Neutrophil (primary cell): ENCODE measurements around the gene ASIC2.

ENCODE experiments used
- H3K27ac ChIP-seq: fragments of 200-600 bp; sonication (generic); 2 replicates; pipeline ENCODE4 v1.5.1; 2016; ENCODE audit warnings: mild to moderate bottlenecking, moderate library complexity
- H3K27me3 ChIP-seq: fragments of 200-600 bp; sonication (generic); 2 replicates; pipeline ENCODE4 v1.6.0; 2016; ENCODE audit warnings: mild to moderate bottlenecking
- H3K36me3 ChIP-seq: fragments of 200-600 bp; sonication (generic); 2 replicates; pipeline ENCODE4 v1.5.1; 2017
- H3K4me1 ChIP-seq, 2 experiments: fragments of 200-600 bp in 1 of 2; sonication (generic) in 1 of 2; 1 replicate in 1 of 2; 2 replicates in 1 of 2; pipeline versions ENCODE4 v1.5.1 to v1.6.1; 2013 to 2016; ENCODE audit warnings: low read depth in 1 of 2, low read length in 1 of 2, mild to moderate bottlenecking in 1 of 2, moderate library complexity in 1 of 2; ENCODE audit not compliant: control insufficient read depth in 1 of 2, insufficient read depth in 1 of 2
- H3K4me3 ChIP-seq, 2 experiments: fragments of 200-600 bp in 1 of 2; sonication (generic) in 1 of 2; 1 replicate in 1 of 2; 2 replicates in 1 of 2; pipeline ENCODE4 v1.5.1; 2013 to 2016; ENCODE audit warnings: low read depth in 1 of 2, low read length in 1 of 2, mild to moderate bottlenecking in 1 of 2, moderate library complexity in 1 of 2
- H3K9me3 ChIP-seq: fragments of 200-600 bp; sonication (generic); 2 replicates; pipeline ENCODE4 v1.5.1; 2016
- TF ChIP-seq, protein P1 (sequence below): fragments of 200-600 bp; sonication (generic); IDR thresholded peaks from 2 replicates; pipeline ENCODE4 v1.5.1; 2016; ENCODE audit warnings: antibody characterized with exemption

Gene ASIC2

DNA sequence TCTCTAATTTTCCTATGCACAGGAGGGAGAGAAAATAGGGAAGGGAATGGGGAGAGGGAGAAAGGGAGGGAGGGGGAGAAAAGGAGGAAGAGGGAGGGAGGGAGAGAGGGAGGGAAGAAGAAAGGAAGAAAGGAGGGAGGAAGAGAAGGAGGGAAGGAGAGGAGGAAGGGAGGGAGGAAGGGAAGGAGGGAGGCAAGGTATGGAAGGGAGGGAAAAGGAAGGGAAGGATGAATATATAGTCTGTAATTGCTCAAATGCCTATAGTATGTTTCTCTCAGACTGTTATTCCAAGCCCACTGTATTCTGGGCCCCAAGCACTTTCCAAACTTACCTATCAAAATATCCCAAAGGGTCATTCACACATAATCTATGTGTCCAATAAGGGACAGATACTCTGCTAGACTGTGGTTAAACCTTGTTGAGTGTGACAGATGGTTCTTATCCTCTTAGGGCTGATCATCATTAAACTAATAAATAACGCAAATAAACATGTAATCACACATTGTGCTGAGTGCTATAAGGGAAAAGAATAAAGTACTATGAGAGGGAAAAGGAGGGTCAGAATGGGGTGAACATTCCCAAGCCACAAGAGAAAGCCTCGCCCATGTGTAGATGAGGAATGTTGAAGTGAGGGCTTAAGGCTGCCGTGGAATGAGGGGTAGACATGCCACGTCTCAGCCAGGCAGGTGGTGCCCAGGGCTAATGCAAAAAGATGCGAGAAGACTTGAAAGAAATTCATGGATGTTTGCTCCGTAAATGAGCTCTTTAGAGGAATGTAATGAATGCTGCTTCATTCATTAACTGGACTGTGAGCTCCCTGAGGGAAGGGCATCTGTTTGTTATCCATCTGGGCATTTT lies 30.6 kb downstream of the ASIC2 start:
- Histone ChIP-seq H3K4me3 (no peak overlapping the region), H3K36me3 (no peaks in the 10 kb centered on the region)
- TF ChIP-seq, protein P1, sequence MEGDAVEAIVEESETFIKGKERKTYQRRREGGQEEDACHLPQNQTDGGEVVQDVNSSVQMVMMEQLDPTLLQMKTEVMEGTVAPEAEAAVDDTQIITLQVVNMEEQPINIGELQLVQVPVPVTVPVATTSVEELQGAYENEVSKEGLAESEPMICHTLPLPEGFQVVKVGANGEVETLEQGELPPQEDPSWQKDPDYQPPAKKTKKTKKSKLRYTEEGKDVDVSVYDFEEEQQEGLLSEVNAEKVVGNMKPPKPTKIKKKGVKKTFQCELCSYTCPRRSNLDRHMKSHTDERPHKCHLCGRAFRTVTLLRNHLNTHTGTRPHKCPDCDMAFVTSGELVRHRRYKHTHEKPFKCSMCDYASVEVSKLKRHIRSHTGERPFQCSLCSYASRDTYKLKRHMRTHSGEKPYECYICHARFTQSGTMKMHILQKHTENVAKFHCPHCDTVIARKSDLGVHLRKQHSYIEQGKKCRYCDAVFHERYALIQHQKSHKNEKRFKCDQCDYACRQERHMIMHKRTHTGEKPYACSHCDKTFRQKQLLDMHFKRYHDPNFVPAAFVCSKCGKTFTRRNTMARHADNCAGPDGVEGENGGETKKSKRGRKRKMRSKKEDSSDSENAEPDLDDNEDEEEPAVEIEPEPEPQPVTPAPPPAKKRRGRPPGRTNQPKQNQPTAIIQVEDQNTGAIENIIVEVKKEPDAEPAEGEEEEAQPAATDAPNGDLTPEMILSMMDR, result no peak

DNA sequence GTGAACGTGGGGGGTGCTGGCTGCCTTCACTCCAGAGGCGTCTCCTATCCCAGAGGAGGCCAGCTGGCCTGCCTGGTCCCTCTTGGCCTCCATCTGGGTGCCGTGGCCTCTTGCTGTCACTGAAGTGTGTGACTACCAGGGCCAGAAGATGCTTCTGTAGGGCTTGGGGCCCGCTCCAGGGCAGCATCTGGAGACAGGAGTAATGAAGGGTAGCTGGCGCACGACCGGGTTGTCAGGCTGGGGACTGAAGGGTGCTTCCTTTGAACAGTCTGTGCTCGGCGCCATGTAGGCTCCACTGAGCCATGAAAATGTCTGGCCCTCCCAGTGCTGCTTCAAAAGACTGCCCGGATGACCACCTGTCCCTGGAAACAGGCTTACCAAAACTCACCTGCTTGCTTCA lies 31.3 kb downstream of the ASIC2 start:
- Histone ChIP-seq H3K36me3 (no peaks in the 10 kb centered on the region), H3K9me3 (no peaks in the 10 kb centered on the region), H3K27me3 (peaks cover 27% of the 10 kb centered on the region), H3K27ac (no peak overlapping the region), H3K4me3 (no peak overlapping the region), H3K4me1 (no peaks in the 10 kb centered on the region)
- TF ChIP-seq, protein P1, result no peak

More for the DNA sequence above, 30.6 kb downstream of the ASIC2 start:
- Histone ChIP-seq H3K27me3 (peaks cover 20% of the 10 kb centered on the region), H3K9me3 (no peaks in the 10 kb centered on the region), H3K4me1 (no peaks in the 10 kb centered on the region), H3K27ac (no peak overlapping the region)

DNA sequence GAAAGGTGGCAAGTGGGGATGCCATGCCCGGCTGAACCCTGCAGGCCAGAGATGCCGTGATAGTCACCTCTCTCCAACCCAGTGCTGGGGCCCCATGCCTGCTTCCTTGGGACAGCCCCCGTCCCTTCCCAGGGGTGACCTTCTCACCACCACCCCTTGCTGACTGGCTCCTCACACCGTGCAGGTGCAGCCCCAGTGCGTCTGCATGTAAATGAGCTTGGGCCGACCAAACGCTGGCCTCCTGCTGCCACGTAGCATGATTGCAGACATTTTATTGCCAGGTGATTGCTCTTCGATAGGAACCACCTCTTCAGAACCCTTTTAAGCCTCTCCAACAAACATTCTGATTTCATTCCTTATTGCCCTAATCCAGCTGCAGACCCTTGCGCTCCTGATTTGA lies 32.5 kb downstream of the ASIC2 start:
- peaks cover 23% of the 10 kb centered on the region for H3K27me3 ChIP-seq
- no peak overlapping the region for H3K4me3 ChIP-seq
- TF ChIP-seq, protein P1, result no peak
- H3K9me3 ChIP-seq, result no peaks in the 10 kb centered on the region
- no peaks in the 10 kb centered on the region for H3K4me1 ChIP-seq
- H3K27ac ChIP-seq, result no peak overlapping the region
- no peaks in the 10 kb centered on the region for H3K36me3 ChIP-seq

DNA sequence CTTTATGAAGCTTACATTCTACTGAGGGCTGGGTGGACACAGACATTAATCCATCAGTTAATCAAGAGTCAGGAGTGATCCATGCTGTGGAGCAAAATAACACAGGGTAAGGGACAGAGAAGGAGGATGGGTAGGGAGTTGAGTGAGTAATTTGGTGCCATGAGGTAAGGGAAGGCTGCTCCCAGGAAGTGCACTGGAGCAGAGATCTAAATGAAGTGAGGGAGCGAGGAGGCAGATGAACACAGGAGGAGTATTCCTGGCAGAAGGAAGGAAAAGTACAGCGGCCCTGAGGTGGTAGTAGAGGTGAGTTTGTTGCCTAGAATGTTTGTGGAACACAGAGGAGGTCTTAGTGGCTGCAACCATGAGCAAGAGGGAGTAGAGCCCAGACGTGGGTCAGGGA lies 34.8 kb downstream of the ASIC2 start:
- Histone ChIP-seq H3K36me3 (no peaks in the 10 kb centered on the region), H3K9me3 (no peaks in the 10 kb centered on the region), H3K4me3 (no peak overlapping the region), H3K27me3 (peaks cover 23% of the 10 kb centered on the region), H3K4me1 (no peaks in the 10 kb centered on the region), H3K27ac (no peak overlapping the region)
- TF ChIP-seq, protein P1, result no peak

DNA sequence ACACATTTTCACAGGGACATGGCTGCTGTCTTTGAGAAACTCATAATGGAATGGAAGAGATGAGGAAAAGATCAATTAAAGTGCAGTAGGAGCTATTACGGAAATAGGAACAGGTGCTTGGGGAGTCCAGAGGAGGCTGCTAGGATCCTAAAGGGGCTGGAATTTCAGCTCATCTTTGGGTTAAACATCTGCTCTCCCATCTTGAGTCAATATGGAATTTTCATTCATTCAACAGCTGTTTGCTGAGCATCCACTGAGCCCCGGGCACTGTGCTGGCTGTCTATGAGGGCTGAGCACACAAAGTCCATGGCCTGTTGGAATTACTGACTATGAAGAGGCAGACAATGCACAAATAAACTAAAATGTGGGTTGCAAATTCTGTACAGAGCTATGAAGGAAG lies 47.9 kb downstream of the ASIC2 start:
- H3K36me3 ChIP-seq, result no peaks in the 10 kb centered on the region
- H3K27me3 ChIP-seq, result peaks cover 5% of the 10 kb centered on the region
- TF ChIP-seq, protein P1, result no peak
- H3K4me3 ChIP-seq, result no peak overlapping the region
- no peaks in the 10 kb centered on the region for H3K9me3 ChIP-seq
- no peak overlapping the region for H3K27ac ChIP-seq
- H3K4me1 ChIP-seq, result no peaks in the 10 kb centered on the region
